DOHH2 (cell line): ENCODE results near the gene LRSAM1.

Experiments
- H3F3A ChIP-seq: fragments of 200-600 bp; sonication (generic), shearing (Covaris generic); 2 replicates; pipeline ENCODE4 v1.6.0; 2016; ENCODE audit warnings: antibody characterized with exemption, mild to moderate bottlenecking; ENCODE audit not compliant: control insufficient read depth, insufficient read depth
- H3K27ac ChIP-seq: fragments of 200-600 bp; sonication (generic); 2 replicates; pipeline ENCODE4 v1.5.1; 2014; ENCODE audit warnings: low read depth, mild to moderate bottlenecking, low read length, moderate library complexity
- H3K27me3 ChIP-seq: fragments of 200-600 bp; sonication (generic); 2 replicates; pipeline ENCODE4 v1.6.1; 2014; ENCODE audit warnings: mild to moderate bottlenecking, low read length, mixed read lengths; ENCODE audit not compliant: control insufficient read depth
- H3K36me3 ChIP-seq: fragments of 200-600 bp; sonication (generic); 2 replicates; pipeline ENCODE4 v1.6.1; 2014; ENCODE audit warnings: mild to moderate bottlenecking, low read length, moderate library complexity, mixed read lengths; ENCODE audit not compliant: control insufficient read depth
- H3K4me1 ChIP-seq: fragments of 200-600 bp; sonication (generic); 2 replicates; pipeline ENCODE4 v1.6.1; 2014; ENCODE audit warnings: mild to moderate bottlenecking, low read length, mixed read lengths; ENCODE audit not compliant: control insufficient read depth
- H3K4me2 ChIP-seq: fragments of 200-600 bp; sonication (generic); 2 replicates; pipeline ENCODE4 v1.6.0; 2014; ENCODE audit warnings: mild to moderate bottlenecking, low read length, moderate library complexity
- H3K4me3 ChIP-seq: fragments of 200-600 bp; sonication (generic); 2 replicates; pipeline ENCODE4 v1.5.1; 2014; ENCODE audit warnings: mild to moderate bottlenecking, low read length, mixed read lengths
- H3K79me2 ChIP-seq: fragments of 200-600 bp; sonication (generic); 2 replicates; pipeline ENCODE4 v1.6.1; 2014; ENCODE audit warnings: mild to moderate bottlenecking, low read length, mixed read lengths; ENCODE audit not compliant: control insufficient read depth
- H3K9me2 ChIP-seq: fragments of 200-600 bp; sonication (generic); replicated peaks from 2 replicates; pipeline ENCODE4 v1.6.1; 2014; ENCODE audit warnings: mild to moderate bottlenecking, low read length, mixed read lengths; ENCODE audit not compliant: control insufficient read depth
- H3K9me3 ChIP-seq: fragments of 200-600 bp; sonication (generic); 2 replicates; pipeline ENCODE4 v1.6.1; 2014; ENCODE audit warnings: antibody characterized with exemption, low read length, mixed read lengths; ENCODE audit not compliant: control insufficient read depth, insufficient read depth
- H4K20me1 ChIP-seq: fragments of 200-600 bp; sonication (generic); 2 replicates; pipeline ENCODE4 v1.6.0; 2014; ENCODE audit warnings: low read depth, mild to moderate bottlenecking, antibody characterized with exemption, low read length, moderate library complexity; ENCODE audit not compliant: control insufficient read depth, insufficient read depth
- EZH2phosphoT487 ChIP-seq: fragments of 200-600 bp; sonication (generic); IDR thresholded peaks from 2 replicates; pipeline ENCODE4 v1.6.1; 2017; ENCODE audit warnings: borderline replicate concordance, mild to moderate bottlenecking, antibody characterized with exemption, low read length, moderate library complexity, mixed read lengths
- TF ChIP-seq, protein P1 (sequence below): fragments of 200-600 bp; sonication (generic); IDR thresholded peaks from one replicate; pipeline ENCODE4 v1.5.1; 2014; ENCODE audit warnings: antibody characterized with exemption, mild to moderate bottlenecking, low read depth, low read length; ENCODE audit not compliant: poor library complexity, severe bottlenecking

Gene LRSAM1

DNA sequence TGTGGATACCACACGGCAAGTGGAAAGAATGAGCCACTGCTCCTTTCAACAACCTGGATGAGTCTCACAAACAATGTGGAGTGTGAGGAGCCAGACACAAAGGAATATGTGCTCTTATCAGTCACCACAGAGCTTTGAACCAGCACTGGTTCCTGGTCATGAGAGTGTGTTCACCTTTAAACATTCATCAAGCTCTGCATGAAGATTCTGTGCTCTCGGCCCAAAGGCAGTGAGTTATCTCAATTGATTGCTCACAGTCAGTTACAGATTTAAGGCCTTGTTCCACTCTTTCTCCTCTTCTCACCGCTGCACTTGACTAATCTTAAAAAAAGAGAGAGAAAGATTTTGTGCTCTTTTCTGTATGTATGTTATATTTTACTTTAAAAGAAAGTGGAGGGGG is 19.4 kb downstream of the LRSAM1 start:
- Histone ChIP-seq H3K9me2 (no peaks in the 10 kb centered on the region), H3K36me3 (no peaks in the 10 kb centered on the region; the same call in 1 of the 2 replicates), H3K4me3 (no peak overlapping the region), H3K4me1 (no peaks in the 10 kb centered on the region), H3K27me3 (no peaks in the 10 kb centered on the region), H3F3A (no peaks in the 10 kb centered on the region), H4K20me1 (no peaks in the 10 kb centered on the region), H3K4me2 (no peak overlapping the region), H3K9me3 (no peaks in the 10 kb centered on the region), H3K79me2 (no peaks in the 10 kb centered on the region), H3K27ac (no peak overlapping the region)
- TF ChIP-seq EZH2phosphoT487 = no peak
- TF ChIP-seq, protein P1, sequence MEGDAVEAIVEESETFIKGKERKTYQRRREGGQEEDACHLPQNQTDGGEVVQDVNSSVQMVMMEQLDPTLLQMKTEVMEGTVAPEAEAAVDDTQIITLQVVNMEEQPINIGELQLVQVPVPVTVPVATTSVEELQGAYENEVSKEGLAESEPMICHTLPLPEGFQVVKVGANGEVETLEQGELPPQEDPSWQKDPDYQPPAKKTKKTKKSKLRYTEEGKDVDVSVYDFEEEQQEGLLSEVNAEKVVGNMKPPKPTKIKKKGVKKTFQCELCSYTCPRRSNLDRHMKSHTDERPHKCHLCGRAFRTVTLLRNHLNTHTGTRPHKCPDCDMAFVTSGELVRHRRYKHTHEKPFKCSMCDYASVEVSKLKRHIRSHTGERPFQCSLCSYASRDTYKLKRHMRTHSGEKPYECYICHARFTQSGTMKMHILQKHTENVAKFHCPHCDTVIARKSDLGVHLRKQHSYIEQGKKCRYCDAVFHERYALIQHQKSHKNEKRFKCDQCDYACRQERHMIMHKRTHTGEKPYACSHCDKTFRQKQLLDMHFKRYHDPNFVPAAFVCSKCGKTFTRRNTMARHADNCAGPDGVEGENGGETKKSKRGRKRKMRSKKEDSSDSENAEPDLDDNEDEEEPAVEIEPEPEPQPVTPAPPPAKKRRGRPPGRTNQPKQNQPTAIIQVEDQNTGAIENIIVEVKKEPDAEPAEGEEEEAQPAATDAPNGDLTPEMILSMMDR = no peak

DNA sequence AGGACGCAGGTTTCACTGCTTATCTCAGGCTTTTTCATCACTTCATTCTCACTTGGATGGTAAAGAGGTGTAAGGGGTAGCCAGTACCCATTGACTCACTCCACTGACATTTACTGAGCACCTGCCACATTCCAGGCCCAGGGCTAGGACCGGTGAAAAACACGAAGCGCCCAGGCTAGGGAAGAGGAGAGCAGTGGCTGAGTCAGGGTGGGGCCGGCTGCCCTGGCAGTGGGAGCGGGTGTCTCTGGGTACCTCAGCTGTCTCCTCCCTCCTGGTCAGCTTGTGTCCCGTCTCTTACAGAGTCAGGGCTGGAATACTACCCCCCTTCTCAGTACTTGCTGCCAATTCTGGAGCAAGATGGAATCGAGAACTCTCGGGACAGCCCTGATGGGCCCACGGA is 22.2 kb downstream of the LRSAM1 start:
- no peaks in the 10 kb centered on the region for H3K36me3 ChIP-seq
- TF ChIP-seq, protein P1 = no peak
- TF ChIP-seq EZH2phosphoT487 = no peak
- H3K27me3 ChIP-seq = no peaks in the 10 kb centered on the region

DNA sequence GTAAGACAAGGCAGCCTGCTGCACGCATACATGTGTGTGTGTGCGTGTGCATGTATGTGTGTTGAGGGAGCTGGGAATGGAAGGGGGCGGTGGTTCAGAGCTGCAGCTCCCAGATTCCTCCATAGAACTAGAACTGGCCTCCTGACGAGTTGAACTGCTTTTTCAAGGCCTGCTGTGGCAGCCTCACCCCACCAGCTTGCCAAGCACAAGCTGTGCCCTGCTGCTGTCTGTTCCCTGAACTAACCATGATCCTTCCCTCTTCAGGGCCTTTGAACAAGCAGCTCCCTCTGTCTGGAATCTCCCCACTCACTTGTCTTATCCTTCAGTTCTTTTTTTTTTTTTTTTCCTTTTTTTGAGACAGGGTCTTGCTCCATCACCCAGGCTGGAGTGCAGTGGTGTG is 22.6 kb downstream of the LRSAM1 start:
- Histone ChIP-seq H3K4me2 (no peak overlapping the region), H3K4me3 (no peak overlapping the region), H3K27ac (no peak overlapping the region), H3K79me2 (no peaks in the 10 kb centered on the region), H3K27me3 (no peaks in the 10 kb centered on the region), H3K36me3 (0 out of 2 replicates have a peak, but pooled peaks cover 3% of the 10 kb centered on the region), H3K9me2 (no peaks in the 10 kb centered on the region), H3K4me1 (no peaks in the 10 kb centered on the region), H4K20me1 (no peaks in the 10 kb centered on the region), H3F3A (no peaks in the 10 kb centered on the region), H3K9me3 (no peaks in the 10 kb centered on the region)
- TF ChIP-seq, protein P1 = no peak
- TF ChIP-seq EZH2phosphoT487 = no peak

More for the DNA sequence above, 22.2 kb downstream of the LRSAM1 start:
- Histone ChIP-seq H3K4me2 (no peak overlapping the region), H3K4me1 (no peaks in the 10 kb centered on the region), H3K9me2 (no peaks in the 10 kb centered on the region), H3K4me3 (no peak overlapping the region), H3F3A (no peaks in the 10 kb centered on the region), H3K9me3 (no peaks in the 10 kb centered on the region), H3K79me2 (no peaks in the 10 kb centered on the region), H3K27ac (no peak overlapping the region), H4K20me1 (no peaks in the 10 kb centered on the region)
